PC-3 (cell line): ENCODE results near the gene NHLRC1. TPM values are rescaled to one million over a fixed set of nuclear protein-coding genes. Genes with fewer than 3 reads are reported as not detected.
A peak's percentile ranks its signal among the peaks of the same experiment; 100 is the strongest.

Experiments used
- ATAC-seq: fragments of 200-7000 bp; cut with Tn5 transposase; 2 replicates; pipeline ENCODE4 v1.9.1; 2020; ENCODE audit warnings: mild to moderate bottlenecking, moderate library complexity
- BruUV-seq: library from RNA; stranded (reverse); fragments of 400-500 nt; replicated peaks from 2 replicates; lab custom pipeline; 2021; lab: Mats Ljungman, UMichigan
- CTCF ChIA-PET: fragments of 300-600 bp; sonication (Branson Sonifier 250); formaldehyde crosslinking; loops from one replicate; lab custom pipeline; 2022; ENCODE audit warnings: antibody characterized with exemption; lab: Charles Lee
- POLR2A ChIA-PET: fragments of 300-600 bp; sonication (Branson Sonifier 250); formaldehyde crosslinking; loops from one replicate; lab custom pipeline; 2022; ENCODE audit warnings: antibody characterized with exemption; ENCODE audit not compliant: unreplicated experiment; lab: Charles Lee
- DNase-seq: peaks from one replicate; pipeline ENCODE4 v3.0.0-alpha.2; 2015
- H2AFZ ChIP-seq: fragments of 300-600 bp; sonication (generic); 2 replicates; pipeline ENCODE4 v1.6.0; 2016; ENCODE audit warnings: antibody characterized with exemption, low read length
- H3F3A ChIP-seq: fragments of 300-600 bp; sonication (generic); one replicate; pipeline ENCODE4 v1.6.0; 2017; ENCODE audit warnings: antibody characterized with exemption, low read length, control low read depth, mild to moderate bottlenecking; ENCODE audit not compliant: unreplicated experiment
- H3K27ac ChIP-seq: fragments of 300-600 bp; sonication (generic); 2 replicates; pipeline ENCODE4 v1.5.1; 2016; ENCODE audit warnings: mild to moderate bottlenecking, low read length
- H3K27me3 ChIP-seq: fragments of 300-600 bp; sonication (generic); 2 replicates; pipeline ENCODE4 v1.6.1; 2016; ENCODE audit warnings: low read length, mixed read lengths
- H3K36me3 ChIP-seq: fragments of 300-600 bp; sonication (generic); 2 replicates; pipeline ENCODE4 v1.6.1; 2016; ENCODE audit warnings: low read depth, mixed run types, low read length, mixed read lengths
- H3K4me1 ChIP-seq: fragments of 300-600 bp; sonication (generic); 2 replicates; pipeline ENCODE4 v1.5.1; 2016; ENCODE audit warnings: low read length; ENCODE audit not compliant: insufficient read depth
- H3K4me2 ChIP-seq: fragments of 300-600 bp; sonication (generic); 2 replicates; pipeline ENCODE4 v1.6.0; 2016; ENCODE audit warnings: low read length
- H3K4me3 ChIP-seq: fragments of 300-600 bp; sonication (generic); 2 replicates; pipeline ENCODE4 v1.5.1; 2016; ENCODE audit warnings: mild to moderate bottlenecking, low read length, mixed read lengths
- H3K79me2 ChIP-seq: fragments of 300-600 bp; sonication (generic); 2 replicates; pipeline ENCODE4 v1.6.1; 2017; ENCODE audit warnings: low read length, mixed read lengths
- H3K9ac ChIP-seq: fragments of 300-600 bp; sonication (generic); 2 replicates; pipeline ENCODE4 v1.6.0; 2016; ENCODE audit warnings: mild to moderate bottlenecking, low read length
- H3K9me2 ChIP-seq: fragments of 300-600 bp; sonication (generic); replicated peaks from 2 replicates; pipeline ENCODE4 v1.6.1; 2016; ENCODE audit warnings: mixed run types, low read length, mixed read lengths
- H3K9me3 ChIP-seq: fragments of 300-600 bp; sonication (generic); 2 replicates; pipeline ENCODE4 v1.6.1; 2016; ENCODE audit warnings: low read length, mixed read lengths
- H4K20me1 ChIP-seq: fragments of 300-600 bp; sonication (generic); 2 replicates; pipeline ENCODE4 v1.6.1; 2016; ENCODE audit warnings: low read length, mixed read lengths
- EZH2 ChIP-seq: fragments of 300-600 bp; sonication (generic); IDR thresholded peaks from one replicate; pipeline ENCODE4 v1.6.1; 2017; ENCODE audit warnings: antibody characterized with exemption, mild to moderate bottlenecking, low read length; ENCODE audit not compliant: unreplicated experiment
- EZH2phosphoT487 ChIP-seq: fragments of 300-600 bp; sonication (generic); IDR thresholded peaks from 2 replicates; pipeline ENCODE4 v1.6.1; 2018; ENCODE audit warnings: mild to moderate bottlenecking, antibody characterized with exemption, low read length, borderline replicate concordance
- intact Hi-C: fragments of 100-400 bp; cut with micrococcal nuclease; formaldehyde crosslinking; loops from 2 replicates; pipeline ENCODE4 v1.9.0; 2023
- total RNA-seq: library from RNA; depleted of rRNA; stranded (reverse); fragments of >200 nt; gene quantifications from 2 replicates; pipeline ENCODE4 v1.2.3, GENCODE V29; 2014
- TF ChIP-seq, protein P1 (sequence below): fragments of 300-600 bp; sonication (generic); conservative IDR thresholded peaks from 2 replicates; pipeline ENCODE4 v1.5.1; 2017; ENCODE audit warnings: antibody characterized with exemption, low read depth, mild to moderate bottlenecking, low read length

Gene NHLRC1
- total RNA-seq, 1 experiment from 2014 or later: 1.3 TPM

DNA sequence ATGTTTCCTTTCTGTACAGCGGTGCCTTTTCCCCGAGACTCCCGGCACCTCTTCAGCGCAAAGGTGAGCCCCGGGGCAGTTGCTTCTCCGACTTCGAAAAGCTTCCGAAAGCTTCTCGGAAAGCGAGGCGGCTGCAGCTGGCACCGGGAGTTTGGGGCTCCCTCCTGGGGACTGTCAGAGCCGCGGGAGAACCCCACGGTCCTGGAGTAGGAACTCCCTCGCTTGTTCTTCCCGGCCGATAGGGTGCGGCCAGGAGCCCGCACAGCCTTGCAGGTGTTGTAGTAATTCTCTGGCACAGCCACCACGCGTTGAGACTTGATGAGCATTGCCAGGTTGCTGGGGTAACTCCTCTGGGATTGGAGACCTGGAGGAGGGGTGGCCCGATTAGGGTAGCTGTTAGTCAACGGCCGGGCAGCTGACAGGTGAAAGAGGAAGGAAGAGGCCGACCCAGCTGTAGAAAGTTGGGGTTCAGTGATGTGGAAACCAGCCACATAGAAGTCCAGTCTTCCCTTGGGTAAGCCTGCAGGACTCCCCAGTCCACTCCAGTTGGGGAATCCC lies 33.5 kb upstream of the NHLRC1 start:
- peak; percentile 87 for DNase-seq
- H3K4me3 ChIP-seq: peak overlapping the region; percentile 73
- intact Hi-C loops: loop anchor here (2.0 to 5.0 kb wide), 3 partner anchors 109 to 449 kb away; partner anchors contain the start of genes DEK and NUP153
- CTCF ChIA-PET: no interaction called here
- H3K36me3 ChIP-seq: 0 out of 2 replicates have a peak, but pooled peaks cover 5% of the 10 kb centered on the region
- no peak for TF ChIP-seq EZH2phosphoT487
- TF ChIP-seq, protein P1, sequence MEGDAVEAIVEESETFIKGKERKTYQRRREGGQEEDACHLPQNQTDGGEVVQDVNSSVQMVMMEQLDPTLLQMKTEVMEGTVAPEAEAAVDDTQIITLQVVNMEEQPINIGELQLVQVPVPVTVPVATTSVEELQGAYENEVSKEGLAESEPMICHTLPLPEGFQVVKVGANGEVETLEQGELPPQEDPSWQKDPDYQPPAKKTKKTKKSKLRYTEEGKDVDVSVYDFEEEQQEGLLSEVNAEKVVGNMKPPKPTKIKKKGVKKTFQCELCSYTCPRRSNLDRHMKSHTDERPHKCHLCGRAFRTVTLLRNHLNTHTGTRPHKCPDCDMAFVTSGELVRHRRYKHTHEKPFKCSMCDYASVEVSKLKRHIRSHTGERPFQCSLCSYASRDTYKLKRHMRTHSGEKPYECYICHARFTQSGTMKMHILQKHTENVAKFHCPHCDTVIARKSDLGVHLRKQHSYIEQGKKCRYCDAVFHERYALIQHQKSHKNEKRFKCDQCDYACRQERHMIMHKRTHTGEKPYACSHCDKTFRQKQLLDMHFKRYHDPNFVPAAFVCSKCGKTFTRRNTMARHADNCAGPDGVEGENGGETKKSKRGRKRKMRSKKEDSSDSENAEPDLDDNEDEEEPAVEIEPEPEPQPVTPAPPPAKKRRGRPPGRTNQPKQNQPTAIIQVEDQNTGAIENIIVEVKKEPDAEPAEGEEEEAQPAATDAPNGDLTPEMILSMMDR: peak; percentile 59
- peak overlapping the region; percentile 85 for H3K9ac ChIP-seq
- peaks cover 20% of the 10 kb centered on the region for H3K4me1 ChIP-seq
- no peaks in the 10 kb centered on the region for H3K27me3 ChIP-seq
- BruUV-seq: TSS peak; percentile 52
- H3K4me2 ChIP-seq: peak overlapping the region; percentile 76
- H3F3A ChIP-seq: no peaks in the 10 kb centered on the region
- peak overlapping the region; percentile 47 for H3K27ac ChIP-seq
- H3K9me2 ChIP-seq: no peaks in the 10 kb centered on the region
- H4K20me1 ChIP-seq: no peaks in the 10 kb centered on the region
- no peaks in the 10 kb centered on the region for H3K9me3 ChIP-seq
- ATAC-seq: peak; percentile 52
- H2AFZ ChIP-seq: peak overlapping the region; percentile 79
- POLR2A ChIA-PET: no interaction called here
- H3K79me2 ChIP-seq: peaks cover 17% of the 10 kb centered on the region

DNA sequence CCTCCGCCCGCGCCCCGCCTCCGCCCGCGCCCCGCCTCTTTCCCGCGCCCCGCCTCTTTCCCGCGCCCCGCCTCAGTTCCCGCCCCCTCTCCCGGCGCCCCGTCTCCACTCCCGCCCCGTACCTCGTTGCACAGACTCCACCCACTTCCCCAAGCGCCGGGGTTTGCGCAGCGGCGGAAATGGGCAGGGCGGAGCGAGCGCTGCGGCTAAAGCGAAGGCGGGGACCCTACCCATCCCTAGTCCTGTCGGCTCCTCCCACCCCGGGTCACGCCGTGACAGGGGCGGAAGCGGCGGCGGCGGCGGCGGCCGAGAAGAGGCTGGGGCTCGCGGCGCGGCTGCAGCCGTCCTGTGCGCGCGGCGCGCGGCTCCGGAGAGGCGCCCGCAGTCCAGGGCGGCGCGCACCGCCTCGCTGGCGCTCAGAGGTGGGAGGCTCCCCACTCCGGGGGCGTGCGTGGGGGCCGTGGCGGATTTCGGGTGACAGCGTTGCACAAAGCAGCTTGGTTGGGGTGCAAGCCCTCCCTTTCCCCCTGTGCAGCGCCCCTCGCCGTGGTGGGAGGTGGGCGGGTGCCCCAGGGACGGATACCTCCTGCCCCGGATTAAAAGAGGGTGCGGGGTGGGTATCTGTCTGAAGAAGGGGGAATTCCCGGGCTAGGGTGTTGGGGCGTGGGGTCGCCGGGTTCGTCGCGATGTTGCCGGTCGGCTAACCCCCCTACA lies 32.8 kb upstream of the NHLRC1 start, which contains the start of gene KDM1B:
Gene KDM1B (plus strand): TSS at position 273 of the 714 bp plus-strand sequence. CDS start 4,474 bp downstream, outside the sequence.
- H3F3A ChIP-seq: no peaks in the 10 kb centered on the region
- peak within 1 kb of the TSS; percentile 79 for H2AFZ ChIP-seq
- no peaks in the 10 kb centered on the region for H3K9me3 ChIP-seq
- intact Hi-C loops: loop anchor here (2.0 to 5.0 kb wide), 3 partner anchors 109 to 448 kb away; partner anchors contain the start of genes DEK and NUP153
- H3K27ac ChIP-seq: peak within 1 kb of the TSS; percentile 52
- peak within 1 kb of the TSS; percentile 93 for H3K4me3 ChIP-seq
- H3K36me3 ChIP-seq: 0 out of 2 replicates have a peak, but pooled peaks cover 5% of the 10 kb centered on the region
- peaks cover 17% of the 10 kb centered on the region for H3K79me2 ChIP-seq
- no peaks in the 10 kb centered on the region for H3K9me2 ChIP-seq
- H3K4me2 ChIP-seq: peak within 1 kb of the TSS; percentile 78
- CTCF ChIA-PET: interaction anchor here (1.1 kb wide), 1 partner anchor 32 kb away, joined by 3 read pairs; the partner anchor contains the start of gene NHLRC1
- H3K27me3 ChIP-seq: no peaks in the 10 kb centered on the region
- H3K9ac ChIP-seq: peak within 1 kb of the TSS; percentile 85
- H4K20me1 ChIP-seq: no peaks in the 10 kb centered on the region
- peaks cover 20% of the 10 kb centered on the region for H3K4me1 ChIP-seq
- TF ChIP-seq, protein P1: no peak
- TF ChIP-seq EZH2phosphoT487: no peak
- TF ChIP-seq EZH2: no peak
- POLR2A ChIA-PET: interaction anchor here (0.7 to 0.8 kb wide), 2 partner anchors 25 to 86 kb away, joined by 5 to 7 read pairs; no protein-coding TSS in a partner anchor
- no TSS peak for BruUV-seq
- DNase-seq (peak; percentile 97), ATAC-seq (peak; percentile 91)
